Gastroesophageal sphincter (tissue), 4 donors: ENCODE data around the gene SNX9. TPM values are rescaled to one million over a fixed set of nuclear protein-coding genes. Genes with fewer than 3 reads are reported as not detected.

Source experiments
- ATAC-seq: fragments of 150-250 bp; one replicate; pipeline ENCODE4 v1.9.1; 2016; ENCODE audit warnings: mild to moderate bottlenecking, moderate library complexity
- H3K27ac ChIP-seq, 4 donors: fragments of 200-600 bp; sonication (generic) in 3 of 4; 1 replicate in 3 of 4; 2 replicates in 1 of 4; pipeline ENCODE4 v1.5.1; 2016 to 2019
- H3K27me3 ChIP-seq: fragments of 200-600 bp; sonication (generic); one replicate; pipeline ENCODE4 v1.5.1; 2019
- H3K36me3 ChIP-seq, 2 donors: fragments of 200-600 bp; sonication (generic); one replicate each; pipeline ENCODE4 v1.5.1; 2019; ENCODE audit warnings: control low read depth in 1 of 2
- H3K4me1 ChIP-seq, 3 donors: fragments of 200-600 bp; sonication (generic); 1 replicate in 2 of 3; 2 replicates in 1 of 3; pipeline ENCODE4 v1.5.1; 2016 to 2019; ENCODE audit warnings: control low read depth in 2 of 3
- H3K4me3 ChIP-seq, 2 donors: fragments of 200-600 bp; sonication (generic); one replicate each; pipeline ENCODE4 v1.5.1; 2019; ENCODE audit warnings: mild to moderate bottlenecking in 1 of 2, moderate library complexity in 1 of 2
- H3K9me3 ChIP-seq, 3 donors: fragments of 200-600 bp; sonication (generic); one replicate each; pipeline ENCODE4 v1.5.1; 2017 to 2019; ENCODE audit warnings: control low read depth in 2 of 3
- CTCF ChIP-seq, 4 experiments: fragments of 200-600 bp in 2 of 4; fragments of 450-650 bp in 2 of 4; sonication (generic) in 1 of 4; IDR thresholded peaks; one replicate each; pipeline ENCODE4 v1.5.1; 2017 to 2019; ENCODE audit warnings: antibody characterized with exemption in 4 of 4, mild to moderate bottlenecking in 2 of 4, moderate library complexity in 2 of 4
- EP300 ChIP-seq: sonication (generic); formaldehyde crosslinking; IDR thresholded peaks from one replicate; pipeline ENCODE4 v1.6.1; 2017; ENCODE audit warnings: antibody characterized with exemption, mild to moderate bottlenecking
- POLR2A ChIP-seq, 2 donors: fragments of 450-650 bp; IDR thresholded peaks; one replicate each; pipeline ENCODE4 v1.6.1; 2017; ENCODE audit warnings: antibody characterized with exemption in 2 of 2, mild to moderate bottlenecking in 2 of 2, moderate library complexity in 1 of 2
- POLR2AphosphoS5 ChIP-seq: sonication (generic); formaldehyde crosslinking; IDR thresholded peaks from one replicate; pipeline ENCODE4 v1.6.1; 2017; ENCODE audit warnings: antibody characterized with exemption
- WGBS, 2 donors: methylation state at CpG; one replicate each; pipeline ENCODE4 v1.1.5; 2018; ENCODE audit warnings: low coverage in 1 of 2; 5-methylcytosine and 5-hydroxymethylcytosine counted together
- total RNA-seq, 4 donors: library from RNA; depleted of rRNA; stranded (reverse); fragments of >200 nt; gene quantifications; one replicate each; pipeline ENCODE4 v1.1.0, GENCODE V29; 2016

Gene SNX9
- total RNA-seq, 4 donors from 2014 or later, result 68.3 to 101 (median 85.0) TPM

GRCh38 chr6:157877149-157877548, 54.1 kb downstream of the SNX9 start:
- no peak for ATAC-seq
- Histone ChIP-seq H3K4me3 (no peak overlapping the region), H3K4me1 (peaks cover 0 to 4% (median 0%) of the 10 kb centered on the region in 3 donors), H3K9me3 (no peaks in the 10 kb centered on the region), H3K27ac (no peak overlapping the region), H3K36me3 (peaks cover 0 to 58% of the 10 kb centered on the region in 2 donors), H3K27me3 (no peaks in the 10 kb centered on the region)
- WGBS, 2 donors, result 85 to 90% methylated on average over 4 of the region's 4 CpGs
- TF ChIP-seq POLR2A (IDR thresholded peaks at IDR 0.05) (no peak), EP300 (no peak), CTCF (IDR thresholded peaks at IDR 0.05) (no peak), POLR2AphosphoS5 (no peak)

- Histone ChIP-seq H3K36me3 (peaks cover 0 to 57% of the 10 kb centered on the region in 2 donors), H3K4me3 (no peak overlapping the region), H3K9me3 (no peaks in the 10 kb centered on the region), H3K27me3 (no peaks in the 10 kb centered on the region), H3K4me1 (peaks cover 0 to 4% (median 0%) of the 10 kb centered on the region in 3 donors), H3K27ac (no peak overlapping the region)
- no peak for ATAC-seq
- WGBS, 2 donors, result 65 to 68% methylated on average over 5 to 7 of the region's 7 CpGs
- TF ChIP-seq POLR2A (IDR thresholded peaks at IDR 0.05), result no peak
- no peak for TF ChIP-seq CTCF (IDR thresholded peaks at IDR 0.05)
- no peak for TF ChIP-seq EP300
- no peak for TF ChIP-seq POLR2AphosphoS5
Observed at GRCh38 chr6:157877573-157878438, 54.8 kb downstream of the SNX9 start.

- no peaks in the 10 kb centered on the region for H3K9me3 ChIP-seq
- no peak overlapping the region for H3K27ac ChIP-seq
- no peak for ATAC-seq
- H3K27me3 ChIP-seq, result no peaks in the 10 kb centered on the region
- no peak overlapping the region for H3K4me3 ChIP-seq
- H3K36me3 ChIP-seq, result peaks cover 0 to 51% of the 10 kb centered on the region in 2 donors
- TF ChIP-seq POLR2A (IDR thresholded peaks at IDR 0.05) (no peak), POLR2AphosphoS5 (no peak), CTCF (IDR thresholded peaks at IDR 0.05) (no peak), EP300 (no peak)
- H3K4me1 ChIP-seq, result peaks cover 0 to 4% (median 0%) of the 10 kb centered on the region in 3 donors
- 89 to 91% methylated on average over 5 to 12 of the region's 12 CpGs for WGBS, 2 donors
Observed at GRCh38 chr6:157879034-157879872, 56.2 kb downstream of the SNX9 start.

GRCh38 chr6:157879873-157880254, 56.8 kb downstream of the SNX9 start:
- peaks cover 0 to 50% of the 10 kb centered on the region in 2 donors for H3K36me3 ChIP-seq
- no peak for ATAC-seq
- H3K9me3 ChIP-seq, result no peaks in the 10 kb centered on the region
- TF ChIP-seq POLR2A (IDR thresholded peaks at IDR 0.05) (no peak), EP300 (no peak), POLR2AphosphoS5 (no peak), CTCF (IDR thresholded peaks at IDR 0.05) (no peak)
- no peak overlapping the region for H3K27ac ChIP-seq
- no peaks in the 10 kb centered on the region for H3K27me3 ChIP-seq
- peaks cover 0 to 8% (median 0%) of the 10 kb centered on the region in 3 donors for H3K4me1 ChIP-seq
- no peak overlapping the region for H3K4me3 ChIP-seq
- WGBS, 2 donors, result 90 to 100% methylated on average over 2 of the region's 2 CpGs
